IPS DF 4.7 (cell line): ENCODE measurements around the gene VAT1L.

Experiments used
- DNase-seq: peaks from one replicate; pipeline ENCODE4 v3.0.0-alpha.2; 2013; ENCODE audit warnings: low spot score; ENCODE audit errors: extremely low read depth

Gene VAT1L

GRCh38 chr16:77989846-77990245, 201.5 kb downstream of the VAT1L start:
- no peak for DNase-seq

GRCh38 chr16:77991701-77992100, 203.3 kb downstream of the VAT1L start:
- no peak for DNase-seq

- DNase-seq, result peak; percentile 71
Measured at GRCh38 chr16:77992381-77992780, 204.0 kb downstream of the VAT1L start.

- no peak for DNase-seq
Measured at GRCh38 chr16:77993111-77993985, 205.0 kb downstream of the VAT1L start.

GRCh38 chr16:77995843-77996455, 207.6 kb downstream of the VAT1L start:
- no peak for DNase-seq

GRCh38 chr16:77998350-77999023, 210.1 kb downstream of the VAT1L start:
- no peak for DNase-seq

- DNase-seq, result no peak
Measured at GRCh38 chr16:78001451-78002025, 213.2 kb downstream of the VAT1L start.

GRCh38 chr16:78002915-78003538, 214.7 kb downstream of the VAT1L start:
- DNase-seq, result peak; percentile 99

GRCh38 chr16:78004517-78004916, 216.2 kb downstream of the VAT1L start:
- no peak for DNase-seq

- no peak for DNase-seq
Measured at GRCh38 chr16:78005881-78006280, 217.5 kb downstream of the VAT1L start.

- no peak for DNase-seq
Measured at GRCh38 chr16:78007121-78007520, 218.8 kb downstream of the VAT1L start.

- no peak for DNase-seq
Measured at GRCh38 chr16:78022347-78023060, 234.1 kb downstream of the VAT1L start, which contains the start of gene CLEC3A. Gene CLEC3A (plus strand): TSS chr16:78022548. CDS start chr16:78022627, 79 bp downstream.

- no peak for DNase-seq
Measured at GRCh38 chr16:78024159-78024558, 235.8 kb downstream of the VAT1L start.

- DNase-seq, result no peak
Measured at GRCh38 chr16:78025631-78026030, 237.3 kb downstream of the VAT1L start.

GRCh38 chr16:78028018-78028417, 239.7 kb downstream of the VAT1L start:
- no peak for DNase-seq
